GM19240 (cell line): Measurements from ENCODE around the gene HTR4.
"Not testable (repeated sequence)": the region's sequence is repeated elsewhere in the genome, so short reads cannot be mapped to it uniquely, and the experiment has no call there.

Source experiments
- DNase-seq: peaks from one replicate; pipeline ENCODE4 v3.0.0; 2011; ENCODE audit warnings: low spot score; ENCODE audit not compliant: insufficient read length

HTR4 gene

DNA sequence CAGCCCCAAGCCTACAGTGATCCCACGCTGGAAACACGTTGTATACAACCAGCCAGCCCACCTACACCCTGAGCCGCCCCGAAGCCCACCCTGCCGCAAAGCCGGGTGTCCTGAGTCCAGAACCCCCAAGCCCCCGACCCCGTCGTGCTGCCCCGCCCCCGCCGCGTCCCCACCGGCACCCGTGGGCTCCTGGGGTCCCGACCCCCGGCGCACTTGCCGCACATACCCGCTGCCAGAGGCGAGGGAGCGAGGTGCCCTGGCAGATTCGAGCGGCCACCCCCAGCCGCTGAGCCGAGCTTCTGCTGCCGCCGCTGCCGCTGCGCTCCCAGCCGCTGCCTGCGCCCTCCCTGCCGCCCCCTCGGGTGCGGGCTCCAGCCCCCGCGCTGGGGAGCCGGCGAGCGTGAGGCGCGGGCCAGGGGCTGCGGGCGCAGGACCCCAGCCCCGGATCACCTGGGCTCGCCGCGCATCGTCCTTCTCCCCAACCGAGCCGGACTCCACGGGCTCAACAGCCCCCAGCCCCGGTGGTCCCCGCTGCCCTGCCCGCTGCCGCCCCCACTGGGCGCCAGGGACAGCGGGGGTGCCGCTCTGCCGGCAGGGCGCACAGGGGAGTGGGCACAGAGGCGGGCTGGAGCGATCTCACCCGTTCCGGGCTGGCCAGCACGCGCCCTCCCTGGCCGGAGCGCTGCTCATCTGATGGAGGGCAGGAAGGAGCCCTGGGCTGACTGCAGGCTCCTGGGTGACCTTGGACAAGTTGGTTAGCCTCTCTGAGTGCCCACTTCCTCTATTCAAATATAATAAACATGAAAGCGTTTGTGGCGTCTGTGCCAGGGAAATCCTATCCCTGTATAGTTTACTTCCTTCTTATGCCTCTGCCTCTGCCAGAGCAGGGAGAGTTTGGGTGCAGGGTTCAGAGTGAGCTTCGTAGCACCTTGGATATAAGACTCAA lies at the start of gene HTR4:
Gene HTR4 (minus strand): TSS at position 692 of the 946 bp plus-strand sequence. CDS start 17,513 bp downstream, outside the sequence.
- DNase-seq: no peak

- DNase-seq: no peak
These were observed 47.8 kb upstream of the HTR4 start for GRCh38 chr5:148702019-148702596.

- DNase-seq: no peak
These were observed 44.7 kb upstream of the HTR4 start for GRCh38 chr5:148699028-148699427.

DNA sequence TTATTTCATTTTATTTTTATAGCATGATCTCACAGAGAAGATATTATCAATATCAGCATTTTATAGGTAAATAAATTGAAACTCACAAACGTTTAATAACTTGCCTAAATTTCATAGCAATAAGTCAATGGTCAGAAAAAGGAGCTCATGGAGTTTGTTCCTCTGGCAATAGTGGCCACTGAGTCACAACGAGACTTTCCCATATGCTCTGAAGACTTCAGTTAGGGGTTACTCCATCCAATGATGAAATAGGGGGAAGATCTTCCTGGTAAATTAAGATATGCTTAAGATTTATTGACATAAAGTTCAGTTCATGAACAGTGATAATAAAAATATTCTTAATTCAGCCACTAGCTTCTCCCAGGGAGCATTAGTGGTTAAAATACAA lies 43.5 kb upstream of the HTR4 start:
- DNase-seq: no peak

GRCh38 chr5:148697180-148697808 lies 43.0 kb upstream of the HTR4 start:
- no peak for DNase-seq

- DNase-seq: no peak
These were observed 42.1 kb upstream of the HTR4 start for GRCh38 chr5:148696187-148697036.

- DNase-seq: no peak
These were observed 36.6 kb upstream of the HTR4 start for GRCh38 chr5:148690945-148691344.

DNA sequence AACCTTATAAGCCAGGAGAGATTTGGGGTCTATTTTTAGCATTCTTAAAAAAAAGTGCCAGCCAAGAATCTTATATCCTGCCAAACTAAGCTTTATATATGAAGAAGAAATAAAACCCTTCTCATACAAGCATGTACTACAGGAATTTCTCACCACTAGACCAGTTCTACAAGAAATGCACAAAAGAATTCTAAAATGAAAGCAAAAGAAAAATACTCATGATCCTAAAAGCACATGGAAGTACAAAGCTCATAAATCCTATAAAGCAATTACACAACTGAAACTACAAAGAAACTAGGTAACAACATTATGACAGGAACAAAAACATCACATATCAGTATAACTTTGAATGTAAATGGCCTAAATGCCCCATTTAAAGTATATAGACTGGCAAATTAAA lies 34.5 kb upstream of the HTR4 start:
- DNase-seq: no peak

DNA sequence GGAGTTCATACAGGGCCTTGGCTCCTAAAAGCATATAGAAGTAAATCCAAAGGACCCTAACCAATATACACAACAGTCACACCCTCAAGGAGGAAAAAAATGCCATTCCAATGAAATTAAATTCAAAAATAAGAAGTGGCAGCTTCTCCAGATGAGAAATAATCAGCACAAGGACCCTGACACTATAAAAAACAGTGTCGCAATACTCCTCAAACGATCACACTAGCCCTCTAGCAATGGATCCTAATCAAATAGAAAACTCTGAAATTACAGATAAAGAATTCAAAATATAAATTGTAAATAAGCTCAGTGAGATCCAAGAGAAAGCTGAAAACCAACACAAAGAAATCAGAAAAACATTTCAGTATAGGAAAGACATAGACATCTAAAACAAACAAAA lies 33.5 kb upstream of the HTR4 start:
- no peak for DNase-seq

- no peak for DNase-seq
These were observed 33.1 kb upstream of the HTR4 start for GRCh38 chr5:148687427-148687826.

DNA sequence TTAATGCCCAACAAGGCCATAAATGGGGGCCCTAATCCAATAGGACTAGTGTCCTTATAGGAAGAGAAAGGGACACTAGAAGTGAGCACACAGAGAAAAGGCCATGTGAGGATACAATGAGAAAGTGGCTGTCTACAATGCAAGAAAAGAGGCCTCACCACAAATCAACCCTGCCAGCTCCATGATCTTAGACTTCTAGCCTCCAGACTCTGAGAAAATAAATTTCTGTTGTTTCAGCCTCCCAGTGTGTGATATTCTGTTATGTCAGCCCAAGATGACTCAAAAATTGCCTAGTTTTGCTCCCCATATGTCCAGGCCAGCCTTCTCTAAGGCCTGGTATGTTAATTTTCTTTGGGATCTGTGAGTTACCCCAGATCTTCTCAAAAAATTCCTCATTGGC lies 32.3 kb upstream of the HTR4 start:
- no peak for DNase-seq

DNA sequence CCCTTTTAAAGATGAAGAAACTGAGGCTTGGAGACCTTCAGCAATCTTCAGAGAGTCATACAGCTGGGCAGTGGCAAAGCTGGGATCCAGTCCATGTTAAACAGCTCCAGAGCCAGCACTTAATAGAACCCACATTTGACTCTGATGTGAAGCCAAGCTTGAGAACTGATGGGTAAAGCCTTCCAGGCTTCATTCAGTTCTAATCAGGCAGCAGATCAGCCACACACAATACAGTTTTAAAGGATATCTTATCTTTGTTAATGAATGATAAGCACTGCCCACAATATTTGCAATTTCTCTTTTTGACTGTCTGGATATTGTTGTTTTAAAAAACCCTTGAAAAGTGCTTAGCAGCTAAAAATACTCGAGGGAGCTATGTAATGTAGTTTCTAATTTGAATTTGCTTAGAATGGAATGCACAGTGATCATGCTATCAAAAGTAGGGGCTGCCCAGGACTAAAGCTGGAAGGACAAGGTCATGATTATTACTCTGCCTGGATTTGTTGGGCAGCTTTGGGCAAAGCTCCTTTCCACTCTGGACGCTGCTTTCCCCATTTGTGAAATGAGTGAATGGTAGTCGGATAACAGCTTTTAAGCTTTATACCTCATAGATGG lies 31.3 kb upstream of the HTR4 start:
- DNase-seq: no peak

DNA sequence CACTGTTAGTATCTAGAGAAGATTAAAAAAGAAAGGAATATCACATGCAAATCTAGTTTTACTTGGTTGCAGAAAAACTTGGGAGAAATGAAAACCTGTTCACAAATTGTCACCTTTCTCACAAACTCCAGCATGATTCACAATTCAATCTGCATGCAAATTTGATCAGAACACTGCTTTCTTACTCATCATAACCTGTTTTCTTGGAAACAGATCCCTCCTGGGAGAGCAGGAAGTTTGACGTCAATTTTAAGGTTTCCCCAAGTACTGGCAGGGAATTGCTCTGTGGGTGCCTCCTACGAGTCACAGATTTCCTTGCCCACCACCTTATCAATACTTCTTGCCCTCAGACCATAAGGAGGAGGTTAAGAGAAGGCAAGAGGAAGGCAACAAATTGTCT lies 30.2 kb upstream of the HTR4 start:
- DNase-seq: no peak

- no peak for DNase-seq
These were observed 29.3 kb upstream of the HTR4 start for GRCh38 chr5:148683651-148684050.

GRCh38 chr5:148682058-148683026 lies 28.0 kb upstream of the HTR4 start:
- no peak for DNase-seq

- no peak for DNase-seq
These were observed 27.1 kb upstream of the HTR4 start for GRCh38 chr5:148681157-148682057.

DNA sequence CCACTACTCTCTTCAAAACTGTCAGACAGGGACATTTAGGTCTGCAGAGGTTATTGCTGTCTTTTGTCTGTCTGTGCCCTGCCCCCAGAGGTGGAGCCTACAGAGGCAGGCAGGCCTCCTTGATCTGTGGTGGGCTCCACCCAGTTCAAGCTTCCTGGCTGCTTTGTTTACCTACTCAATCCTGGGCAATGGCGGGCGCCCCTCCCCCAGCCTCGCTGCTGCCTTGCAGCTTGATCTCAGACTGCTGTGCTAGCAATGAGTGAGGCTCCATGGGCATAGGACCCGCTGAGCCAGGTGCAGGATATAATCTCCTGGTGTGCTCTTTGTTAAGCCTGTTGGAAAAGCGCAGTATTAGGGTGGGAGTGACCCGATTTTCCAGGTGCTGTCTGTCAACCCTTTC lies 19.4 kb upstream of the HTR4 start:
- DNase-seq: not testable (repeated sequence)

GRCh38 chr5:148666353-148666752 lies 12.0 kb upstream of the HTR4 start:
- no peak for DNase-seq

DNA sequence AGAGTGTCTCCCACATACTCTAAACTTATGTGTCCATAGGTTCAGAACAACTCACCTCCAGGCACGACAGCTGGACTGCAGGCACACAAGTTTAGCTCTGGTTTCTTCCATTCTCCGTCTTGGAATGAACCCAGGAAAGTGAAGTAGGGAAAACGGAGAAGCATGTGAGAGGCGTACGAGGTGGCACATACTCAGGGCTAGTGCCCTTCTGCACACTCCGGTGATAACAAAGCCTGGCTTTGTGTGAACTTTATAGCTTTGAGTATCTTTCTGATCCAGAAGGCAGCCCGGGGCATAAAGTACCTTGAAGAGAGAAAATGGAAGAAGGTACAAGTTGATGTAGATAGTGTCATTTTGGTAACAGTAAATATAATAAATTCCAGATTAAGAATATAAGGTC lies 11.1 kb upstream of the HTR4 start:
- no peak for DNase-seq
